B cell (primary cell): ENCODE measurements around the gene RARRES2.

Experiments used
- CTCF ChIP-seq: fragments of 200-600 bp; IDR thresholded peaks from one replicate; pipeline ENCODE4 v1.8.0; 2022; ENCODE audit warnings: antibody characterized with exemption, mild to moderate bottlenecking
- EZH2 ChIP-seq: IDR thresholded peaks from 2 replicates; pipeline ENCODE4 v1.6.1; 2012; ENCODE audit warnings: borderline replicate concordance, low read depth, mild to moderate bottlenecking, moderate library complexity, low read length; ENCODE audit not compliant: insufficient read depth, poor library complexity, severe bottlenecking

- TF ChIP-seq CTCF (no peak), EZH2 (no peak)
Observed at GRCh38 chr7:150326657-150327268, 14.7 kb downstream of the RARRES2 start.
